Brain microvascular endothelial cell (primary cell): Measurements from ENCODE around the gene CALN1.

Source experiments
- DNase-seq: peaks from one replicate; pipeline ENCODE4 v3.0.0-alpha.2; 2020
- H3K27ac ChIP-seq: fragments of 250-450 bp; sonication (Bioruptor Pico); 2 replicates; pipeline ENCODE4 v1.5.1; 2020; ENCODE audit warnings: mild to moderate bottlenecking, moderate library complexity
- H3K27me3 ChIP-seq: fragments of 250-450 bp; sonication (Bioruptor Pico); replicated peaks from 2 replicates; pipeline ENCODE4 v1.5.1; 2020; ENCODE audit warnings: mild to moderate bottlenecking
- H3K36me3 ChIP-seq: fragments of 250-450 bp; sonication (Bioruptor Pico); replicated peaks from 2 replicates; pipeline ENCODE4 v1.5.1; 2020; ENCODE audit warnings: mild to moderate bottlenecking
- H3K4me3 ChIP-seq: 2 replicates; pipeline ENCODE4 v1.5.1; 2011; ENCODE audit warnings: low read depth, mild to moderate bottlenecking, control low read depth, low read length, moderate library complexity
- CTCF ChIP-seq: IDR thresholded peaks from 2 replicates; pipeline ENCODE4 v1.5.1; 2011; ENCODE audit warnings: low read depth, mild to moderate bottlenecking, moderate library complexity, low read length, control low read depth, inconsistent platforms; ENCODE audit errors: missing control alignments
- in situ Hi-C: cut with HindIII; loops from 2 replicates; pipeline ENCODE4 v1.10.0; 2017; ENCODE audit warnings: low sequenced_read_pairs, low pct_ligation_motif_present

Gene CALN1

GRCh38 chr7:72087926-72088325 is 324.2 kb downstream of the CALN1 start:
- no peaks in the 10 kb centered on the region for H3K27me3 ChIP-seq
- no peak overlapping the region for H3K4me3 ChIP-seq
- in situ Hi-C loops, result no loop called here
- no peak for DNase-seq
- TF ChIP-seq CTCF, result no peak
- no peaks in the 10 kb centered on the region for H3K36me3 ChIP-seq
- H3K27ac ChIP-seq, result no peak overlapping the region

- Histone ChIP-seq H3K4me3 (no peak overlapping the region), H3K27ac (no peak overlapping the region), H3K36me3 (no peaks in the 10 kb centered on the region), H3K27me3 (no peaks in the 10 kb centered on the region)
- no peak for TF ChIP-seq CTCF
- no peak for DNase-seq
- in situ Hi-C loops, result no loop called here
These were observed 331.1 kb downstream of the CALN1 start for GRCh38 chr7:72080865-72081510.

- in situ Hi-C loops, result no loop called here
- Histone ChIP-seq H3K36me3 (no peaks in the 10 kb centered on the region), H3K27me3 (no peaks in the 10 kb centered on the region), H3K27ac (no peak overlapping the region), H3K4me3 (no peak overlapping the region)
- no peak for TF ChIP-seq CTCF
- no peak for DNase-seq
These were observed 331.8 kb downstream of the CALN1 start for GRCh38 chr7:72080341-72080766.

GRCh38 chr7:72078856-72079255 is 333.3 kb downstream of the CALN1 start:
- TF ChIP-seq CTCF, result no peak

GRCh38 chr7:72078301-72078700 is 333.8 kb downstream of the CALN1 start:
- in situ Hi-C loops, result no loop called here
- Histone ChIP-seq H3K27me3 (no peaks in the 10 kb centered on the region), H3K36me3 (no peaks in the 10 kb centered on the region), H3K27ac (no peak overlapping the region), H3K4me3 (no peak overlapping the region)
- no peak for DNase-seq
- no peak for TF ChIP-seq CTCF

More at GRCh38 chr7:72078856-72079255, 333.3 kb downstream of the CALN1 start:
- no peak overlapping the region for H3K27ac ChIP-seq
- no peak for DNase-seq
- H3K4me3 ChIP-seq, result no peak overlapping the region
- H3K27me3 ChIP-seq, result no peaks in the 10 kb centered on the region
- H3K36me3 ChIP-seq, result no peaks in the 10 kb centered on the region
- in situ Hi-C loops, result no loop called here

- DNase-seq, result no peak
- no peak overlapping the region for H3K4me3 ChIP-seq
- no peaks in the 10 kb centered on the region for H3K27me3 ChIP-seq
- in situ Hi-C loops, result no loop called here
- no peak for TF ChIP-seq CTCF
- no peak overlapping the region for H3K27ac ChIP-seq
- H3K36me3 ChIP-seq, result no peaks in the 10 kb centered on the region
These were observed 334.4 kb downstream of the CALN1 start for GRCh38 chr7:72077786-72078185.
